ENCODE measurements around the gene RUBCNL. TPM values are rescaled to one million over a fixed set of nuclear protein-coding genes. Genes with fewer than 3 reads are reported as not detected.

Gene RUBCNL
- total and polyA plus RNA-seq, 2 experiments from 2014 or later: 0.44 to 1.0 TPM

GRCh38 chr13:46350003-46350402 is 37.0 kb downstream of the RUBCNL start:
- Histone ChIP-seq H3K9me3 (ENCODE audit: low read depth) (no peaks in the 10 kb centered on the region), H3K79me2 (no peaks in the 10 kb centered on the region), H3K4me3 (no peak overlapping the region), H3K9me2 (replicated peaks; ENCODE audit: insufficient read depth) (no peaks in the 10 kb centered on the region), H3K27ac (no peak overlapping the region), H3K27me3 (no peaks in the 10 kb centered on the region), H3K4me2 (no peak overlapping the region), H3K4me1 (ENCODE audit: insufficient read depth) (no peaks in the 10 kb centered on the region), H4K20me1 (ENCODE audit: insufficient read depth, poor library complexity, severe bottlenecking) (no peaks in the 10 kb centered on the region), H3K36me3 (replicated peaks; ENCODE audit: insufficient read depth, low read depth) (no peaks in the 10 kb centered on the region), H2AFZ (no peak overlapping the region)
- WGBS (ENCODE audit: low lambda C conversion rate, missing lambda C conversion rate): 97% methylated on average over 11 of the region's 11 CpGs
- no peak for DNase-seq (ENCODE audit: low spot score)
- TF ChIP-seq EZH2phosphoT487 (IDR thresholded peaks at IDR 0.05; ENCODE audit: low read depth, severe bottlenecking, unreplicated experiment) (no peak), CTCF (IDR thresholded peaks at IDR 0.05; ENCODE audit: poor library complexity) (no peak), EZH2 (IDR thresholded peaks at IDR 0.05; ENCODE audit: borderline replicate concordance) (no peak)

- Histone ChIP-seq H3K36me3 (replicated peaks; ENCODE audit: insufficient read depth, low read depth) (no peaks in the 10 kb centered on the region), H3K9me2 (replicated peaks; ENCODE audit: insufficient read depth) (no peaks in the 10 kb centered on the region)
Observed at GRCh38 chr13:46348961-46349360, 38.1 kb downstream of the RUBCNL start.

GRCh38 chr13:46347277-46347676 is 39.8 kb downstream of the RUBCNL start:
- WGBS (ENCODE audit: low lambda C conversion rate, missing lambda C conversion rate): 97% methylated on average over 4 of the region's 4 CpGs

More at GRCh38 chr13:46348961-46349360, 38.1 kb downstream of the RUBCNL start:
- 88% methylated on average over 1 of the region's 1 CpG for WGBS (ENCODE audit: low lambda C conversion rate, missing lambda C conversion rate)
- Histone ChIP-seq H3K79me2 (no peaks in the 10 kb centered on the region), H3K27ac (no peak overlapping the region), H3K27me3 (no peaks in the 10 kb centered on the region), H4K20me1 (ENCODE audit: insufficient read depth, poor library complexity, severe bottlenecking) (no peaks in the 10 kb centered on the region), H3K4me3 (no peak overlapping the region), H3K4me2 (no peak overlapping the region), H2AFZ (no peak overlapping the region), H3K4me1 (ENCODE audit: insufficient read depth) (no peaks in the 10 kb centered on the region), H3K9me3 (ENCODE audit: low read depth) (no peaks in the 10 kb centered on the region)
- TF ChIP-seq EZH2phosphoT487 (IDR thresholded peaks at IDR 0.05; ENCODE audit: low read depth, severe bottlenecking, unreplicated experiment): no peak
- no peak for TF ChIP-seq CTCF (IDR thresholded peaks at IDR 0.05; ENCODE audit: poor library complexity)
- no peak for TF ChIP-seq EZH2 (IDR thresholded peaks at IDR 0.05; ENCODE audit: borderline replicate concordance)
- no peak for DNase-seq (ENCODE audit: low spot score)

More at GRCh38 chr13:46347277-46347676, 39.8 kb downstream of the RUBCNL start:
- H3K79me2 ChIP-seq: no peaks in the 10 kb centered on the region
- no peaks in the 10 kb centered on the region for H3K36me3 ChIP-seq (replicated peaks; ENCODE audit: insufficient read depth, low read depth)
- H3K27ac ChIP-seq: no peak overlapping the region
- no peaks in the 10 kb centered on the region for H4K20me1 ChIP-seq (ENCODE audit: insufficient read depth, poor library complexity, severe bottlenecking)
- no peaks in the 10 kb centered on the region for H3K4me1 ChIP-seq (ENCODE audit: insufficient read depth)
- no peak for DNase-seq (ENCODE audit: low spot score)
- H2AFZ ChIP-seq: no peak overlapping the region
- no peaks in the 10 kb centered on the region for H3K9me2 ChIP-seq (replicated peaks; ENCODE audit: insufficient read depth)
- no peaks in the 10 kb centered on the region for H3K27me3 ChIP-seq
- no peak overlapping the region for H3K4me3 ChIP-seq
- TF ChIP-seq EZH2phosphoT487 (IDR thresholded peaks at IDR 0.05; ENCODE audit: low read depth, severe bottlenecking, unreplicated experiment) (no peak), EZH2 (IDR thresholded peaks at IDR 0.05; ENCODE audit: borderline replicate concordance) (no peak), CTCF (IDR thresholded peaks at IDR 0.05; ENCODE audit: poor library complexity) (no peak)
- H3K9me3 ChIP-seq (ENCODE audit: low read depth): no peaks in the 10 kb centered on the region
- no peak overlapping the region for H3K4me2 ChIP-seq
